Activated CD8-positive, alpha-beta memory T cell treated with anti-CD3 and anti-CD28 coated beads, Interleukin-2, amount 50 U/mL, for 48 hours (primary cell): ENCODE results near the gene PKNOX1.
"Not testable (repeated sequence)": the region's sequence is repeated elsewhere in the genome, so short reads cannot be mapped to it uniquely, and the experiment has no call there.

Experiments used
- DNase-seq: peaks from one replicate; pipeline ENCODE4 v3.0.0-alpha.2; 2020

PKNOX1 gene, protein sequence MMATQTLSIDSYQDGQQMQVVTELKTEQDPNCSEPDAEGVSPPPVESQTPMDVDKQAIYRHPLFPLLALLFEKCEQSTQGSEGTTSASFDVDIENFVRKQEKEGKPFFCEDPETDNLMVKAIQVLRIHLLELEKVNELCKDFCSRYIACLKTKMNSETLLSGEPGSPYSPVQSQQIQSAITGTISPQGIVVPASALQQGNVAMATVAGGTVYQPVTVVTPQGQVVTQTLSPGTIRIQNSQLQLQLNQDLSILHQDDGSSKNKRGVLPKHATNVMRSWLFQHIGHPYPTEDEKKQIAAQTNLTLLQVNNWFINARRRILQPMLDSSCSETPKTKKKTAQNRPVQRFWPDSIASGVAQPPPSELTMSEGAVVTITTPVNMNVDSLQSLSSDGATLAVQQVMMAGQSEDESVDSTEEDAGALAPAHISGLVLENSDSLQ

DNA sequence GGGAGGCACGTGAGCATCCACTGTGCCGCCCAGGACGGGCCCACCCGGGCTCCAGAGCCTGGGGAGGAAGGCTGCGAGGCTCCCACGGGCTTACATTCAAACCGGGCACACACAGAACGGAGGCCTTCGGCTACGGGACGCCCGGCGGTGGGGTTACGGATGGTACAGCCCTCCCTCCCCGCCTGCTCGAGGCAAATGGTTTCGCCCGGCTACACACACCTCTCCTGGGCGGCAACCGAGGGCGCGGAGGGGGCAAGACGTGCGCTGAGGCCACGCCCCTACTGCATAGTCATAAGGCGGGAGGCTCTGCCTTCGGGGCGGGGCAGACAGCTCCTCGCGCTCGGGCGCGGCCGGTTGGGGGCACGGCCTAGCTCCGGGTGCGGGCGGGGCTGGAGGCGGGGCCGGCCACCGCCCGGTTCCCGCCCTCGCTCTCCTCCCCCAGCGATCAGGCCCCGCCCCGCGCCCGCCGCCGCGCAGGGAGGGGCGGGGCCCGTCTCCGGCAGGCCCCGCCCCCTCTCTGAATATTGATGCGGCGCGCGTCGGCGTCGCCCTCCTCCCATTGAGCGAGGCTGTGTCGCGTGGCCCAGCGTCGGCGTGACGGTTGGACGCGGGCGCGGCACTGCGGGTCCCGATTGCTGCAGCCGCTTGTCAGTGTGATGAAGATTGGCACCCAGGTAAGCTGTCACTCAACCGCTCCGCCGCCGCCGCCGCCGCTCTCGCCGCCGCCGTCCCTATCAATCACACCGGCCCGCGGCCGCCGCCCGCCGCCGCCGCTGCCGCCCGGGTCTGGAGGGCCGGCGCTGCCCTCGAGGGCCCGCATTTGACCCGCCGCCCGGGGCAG lies at the start of gene PKNOX1:
Gene PKNOX1, plus strand, starts transcription at position 572 of the 841 bp plus-strand sequence. CDS start 29,820 bp downstream, outside the sequence.
- peak; percentile 98 for DNase-seq

DNA sequence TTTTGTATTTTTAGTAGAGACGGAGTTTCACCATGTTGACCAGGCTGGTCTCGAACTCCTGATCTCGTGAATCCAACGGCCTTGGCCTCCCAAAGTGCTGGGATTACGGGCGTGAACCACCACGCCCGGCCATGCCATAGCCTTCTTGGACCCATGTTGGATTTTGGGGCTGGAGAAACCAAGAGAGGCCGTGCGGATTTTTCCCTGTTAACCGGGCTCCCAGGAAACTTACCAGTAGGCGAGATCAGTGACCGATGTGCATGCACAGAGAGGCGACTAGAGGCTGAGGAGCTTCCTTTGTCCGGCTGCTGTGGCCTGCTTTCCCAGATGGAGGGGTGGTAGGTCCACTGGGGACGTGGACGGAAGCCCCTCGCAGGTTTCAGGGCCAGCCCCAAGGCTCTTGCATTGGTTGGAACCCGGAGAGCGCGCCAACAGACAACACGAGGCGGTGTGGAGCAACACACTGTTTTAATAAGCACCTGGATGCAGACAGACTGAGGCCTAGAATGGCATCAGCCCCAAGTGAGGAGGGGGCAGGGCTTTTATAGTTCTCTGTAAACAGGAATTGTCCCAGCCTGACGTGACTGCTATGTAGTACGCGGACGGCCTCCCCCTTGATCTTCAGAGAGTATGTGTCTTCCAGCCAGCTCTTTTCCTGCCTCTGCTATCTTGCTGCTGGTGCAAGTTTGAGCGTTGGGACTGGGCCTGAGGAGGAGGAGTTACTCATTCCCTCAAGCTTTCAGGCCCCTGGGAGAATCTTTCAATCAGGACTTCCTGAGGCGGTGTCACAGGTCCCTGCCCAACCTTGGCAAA lies 49.0 kb upstream of the PKNOX1 start, which contains the start of gene ERVH48-1:
Gene ERVH48-1, minus strand, starts transcription at position 517 of the 813 bp plus-strand sequence. CDS start 6,624 bp downstream, outside the sequence.
- no peak for DNase-seq

DNA sequence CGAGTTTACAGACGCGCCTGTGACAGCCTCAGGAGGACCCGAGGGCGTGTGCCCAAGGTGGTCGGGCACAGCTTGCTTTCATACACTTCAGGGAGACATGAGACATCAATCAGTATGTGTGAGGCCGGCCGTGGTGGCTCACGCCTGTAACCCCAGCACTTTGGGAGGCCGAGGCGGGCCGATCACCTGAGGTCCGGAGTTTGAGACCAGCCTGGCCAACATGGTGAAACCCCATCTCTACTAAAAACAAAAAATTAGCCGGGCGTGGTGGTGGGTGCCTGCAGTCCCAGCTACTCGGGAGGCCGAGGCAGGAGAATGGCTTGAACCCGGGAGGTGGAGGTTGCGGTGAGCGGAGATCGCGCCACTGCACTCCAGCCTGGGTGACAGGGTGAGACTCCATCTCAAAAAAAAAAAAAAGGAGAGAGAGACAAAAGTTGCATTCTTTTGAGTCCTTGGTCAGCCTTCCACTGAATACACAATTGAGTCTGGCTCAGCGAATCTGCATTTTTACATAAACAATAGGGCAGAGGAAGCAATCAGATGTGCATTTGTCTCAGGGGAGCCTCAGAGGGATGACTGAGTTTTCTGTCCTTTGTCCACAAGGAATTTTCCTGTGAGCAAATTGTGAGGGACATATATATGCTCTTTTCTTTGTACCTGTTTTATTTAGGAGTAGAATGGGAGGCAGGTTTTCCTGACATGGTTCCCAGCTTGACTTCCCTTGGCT lies 46.7 kb upstream of the PKNOX1 start:
- not testable (repeated sequence) for DNase-seq

DNA sequence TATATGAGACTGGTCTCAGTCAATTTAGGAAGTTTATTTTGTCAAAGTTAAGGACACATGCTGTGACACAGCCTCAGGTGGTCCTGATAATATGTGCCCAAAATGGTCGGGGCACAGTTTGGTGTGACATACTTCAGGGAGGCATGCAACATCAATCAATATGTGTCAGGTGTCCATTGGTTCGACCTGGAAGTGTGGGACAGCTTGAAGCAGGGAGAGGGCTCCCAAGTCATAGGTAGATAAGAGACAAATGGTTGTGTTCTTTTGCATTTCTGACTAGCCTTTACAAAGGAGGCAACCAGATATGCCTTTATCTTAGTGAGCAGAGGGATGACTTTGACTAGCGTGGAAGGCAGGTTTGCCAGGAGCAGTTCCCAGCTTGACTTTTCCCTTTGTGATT lies 44.4 kb upstream of the PKNOX1 start:
- no peak for DNase-seq

DNA sequence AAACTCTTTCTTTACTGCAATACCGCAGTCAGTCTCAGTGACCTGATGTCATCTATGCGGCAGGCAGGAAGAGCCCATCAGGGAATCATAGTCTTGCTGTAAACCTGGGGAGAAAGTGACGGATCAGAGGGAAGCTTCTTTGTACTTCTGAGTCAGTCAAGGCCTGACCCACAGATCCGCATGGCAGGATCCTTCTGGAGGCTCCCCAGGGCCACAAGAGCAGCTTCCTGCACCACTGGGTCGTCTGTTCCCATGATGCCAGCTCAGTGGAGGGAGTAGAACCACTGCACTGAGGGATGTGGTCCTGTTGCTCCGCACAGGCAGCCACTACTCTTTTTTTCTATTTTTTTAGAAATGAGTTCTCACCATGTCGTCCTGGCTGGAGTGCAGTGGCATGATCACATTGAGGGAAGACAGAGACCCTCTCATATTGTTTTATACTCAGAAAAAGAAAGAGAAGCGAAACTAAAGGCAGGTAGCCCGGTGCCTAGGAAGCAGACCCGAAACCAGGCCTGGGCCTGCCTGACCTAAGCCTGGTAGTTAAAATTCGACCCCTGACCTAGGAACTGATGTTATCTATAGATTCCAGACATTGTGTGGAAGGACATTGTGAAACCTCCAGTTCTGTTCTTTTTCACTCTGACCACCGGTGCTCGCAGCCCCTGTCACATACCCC lies 42.7 kb upstream of the PKNOX1 start:
- DNase-seq, result no peak

DNA sequence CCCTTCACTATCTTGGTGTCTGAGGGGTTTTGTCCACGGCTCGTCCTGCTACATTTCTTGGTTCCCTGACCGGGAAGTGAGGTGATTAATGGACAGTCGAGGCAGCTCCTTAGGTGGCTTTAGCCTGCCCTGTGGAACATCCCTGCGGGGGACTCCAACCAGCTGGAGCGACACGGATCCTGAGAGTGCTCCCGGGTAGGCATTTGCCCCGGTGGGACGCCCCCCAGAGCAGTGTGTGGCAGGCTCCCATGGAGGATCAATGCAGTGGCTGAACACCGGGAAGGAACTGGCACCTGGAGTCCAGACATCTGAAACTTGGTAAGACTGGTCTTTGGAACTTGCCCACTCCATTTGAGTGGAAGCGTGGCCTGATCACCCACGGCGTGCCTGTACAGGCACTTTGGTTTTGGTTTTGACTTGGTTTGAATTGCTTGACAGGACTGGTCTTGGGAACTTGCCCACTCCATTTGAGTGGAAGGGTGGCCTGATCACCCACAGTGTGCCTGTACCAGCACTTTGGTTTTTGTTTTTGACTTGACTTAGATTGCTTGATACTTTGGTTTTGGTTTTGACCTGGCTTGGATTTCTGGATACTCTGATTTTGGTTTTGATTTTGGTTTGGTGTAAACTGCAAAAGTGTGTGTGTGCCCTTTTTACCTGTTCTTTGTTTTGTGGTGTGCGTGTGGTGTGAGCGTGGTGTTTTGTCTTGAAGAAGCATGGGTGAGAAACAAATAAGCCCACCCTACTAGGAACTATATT lies 41.8 kb upstream of the PKNOX1 start:
- DNase-seq, result not testable (repeated sequence)

DNA sequence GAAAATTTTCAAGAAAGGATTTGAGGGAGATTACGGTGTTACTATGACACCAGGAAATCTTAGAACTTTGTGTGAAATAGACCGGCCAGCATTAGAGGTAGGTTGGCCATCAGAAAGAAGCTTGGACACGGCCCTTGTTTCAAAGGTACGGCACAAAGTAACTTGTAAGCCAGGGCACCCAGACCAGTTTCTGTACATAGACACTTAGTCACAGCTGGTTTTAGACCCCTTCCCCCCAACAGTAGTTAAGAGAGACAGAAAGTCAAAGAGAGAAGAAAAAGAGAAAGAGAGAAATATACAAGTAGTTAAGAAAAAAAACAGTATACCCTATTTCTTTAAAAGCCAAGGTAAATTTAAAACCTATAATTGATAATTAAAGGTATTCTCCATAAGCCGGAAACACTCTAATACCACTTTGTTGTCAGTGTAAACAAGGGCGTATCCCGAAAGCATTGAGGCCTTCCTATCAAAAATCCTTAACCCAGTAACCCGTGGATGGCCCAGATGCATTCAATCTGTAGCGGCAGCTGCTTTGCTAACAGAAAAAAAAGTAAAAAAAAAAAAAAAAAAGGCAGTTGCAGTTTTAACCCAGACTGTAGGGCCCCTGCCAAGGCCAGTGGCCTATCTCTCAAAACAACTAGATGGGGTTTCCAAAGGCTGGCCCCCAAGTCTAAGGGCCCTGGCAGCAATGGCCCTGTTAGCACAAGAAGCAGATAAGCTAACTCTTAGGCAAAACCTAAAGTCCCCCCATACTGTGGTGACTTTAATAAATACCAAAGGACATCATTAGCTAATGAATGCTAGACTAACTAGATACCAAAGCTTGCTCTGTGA lies 41.0 kb upstream of the PKNOX1 start:
- DNase-seq, result not testable (repeated sequence)

DNA sequence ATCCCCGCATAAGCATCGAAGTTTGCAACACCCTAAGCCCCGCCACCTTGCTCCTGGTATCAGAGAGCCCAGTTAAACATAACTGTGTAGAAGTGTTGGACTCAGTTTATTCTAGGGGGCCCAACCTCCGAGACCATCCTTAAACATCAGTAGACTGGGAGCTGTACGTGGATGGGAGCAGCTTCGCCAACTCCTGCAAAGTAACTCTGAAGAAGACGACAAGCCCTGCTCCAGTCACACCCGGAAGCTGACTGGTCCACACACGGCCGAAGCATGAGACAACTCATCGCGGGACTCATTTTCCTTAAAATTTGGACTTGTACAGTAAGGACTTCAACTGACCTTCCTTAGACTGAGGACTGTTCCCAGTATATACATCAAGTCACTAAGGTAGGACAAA lies 40.4 kb upstream of the PKNOX1 start:
- not testable (repeated sequence) for DNase-seq

DNA sequence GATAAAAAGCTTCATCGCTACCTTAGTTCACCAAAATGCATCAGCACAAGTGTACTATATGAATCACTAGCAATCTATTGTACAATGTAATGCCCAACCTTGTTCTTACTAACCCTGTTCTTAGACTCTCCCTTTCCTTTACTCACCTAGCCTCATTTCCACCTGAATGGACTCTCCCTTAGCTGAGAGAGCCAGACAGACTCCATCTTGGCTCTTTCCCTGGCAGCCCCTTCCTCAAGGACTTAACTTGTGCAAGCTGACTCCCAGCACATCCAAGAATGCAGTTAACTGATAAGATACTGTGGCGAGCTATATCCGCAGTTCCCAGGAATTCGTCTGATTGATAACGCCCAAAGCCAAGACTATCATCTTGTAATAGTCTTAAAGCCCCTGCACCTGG lies 38.0 kb upstream of the PKNOX1 start:
- not testable (repeated sequence) for DNase-seq

DNA sequence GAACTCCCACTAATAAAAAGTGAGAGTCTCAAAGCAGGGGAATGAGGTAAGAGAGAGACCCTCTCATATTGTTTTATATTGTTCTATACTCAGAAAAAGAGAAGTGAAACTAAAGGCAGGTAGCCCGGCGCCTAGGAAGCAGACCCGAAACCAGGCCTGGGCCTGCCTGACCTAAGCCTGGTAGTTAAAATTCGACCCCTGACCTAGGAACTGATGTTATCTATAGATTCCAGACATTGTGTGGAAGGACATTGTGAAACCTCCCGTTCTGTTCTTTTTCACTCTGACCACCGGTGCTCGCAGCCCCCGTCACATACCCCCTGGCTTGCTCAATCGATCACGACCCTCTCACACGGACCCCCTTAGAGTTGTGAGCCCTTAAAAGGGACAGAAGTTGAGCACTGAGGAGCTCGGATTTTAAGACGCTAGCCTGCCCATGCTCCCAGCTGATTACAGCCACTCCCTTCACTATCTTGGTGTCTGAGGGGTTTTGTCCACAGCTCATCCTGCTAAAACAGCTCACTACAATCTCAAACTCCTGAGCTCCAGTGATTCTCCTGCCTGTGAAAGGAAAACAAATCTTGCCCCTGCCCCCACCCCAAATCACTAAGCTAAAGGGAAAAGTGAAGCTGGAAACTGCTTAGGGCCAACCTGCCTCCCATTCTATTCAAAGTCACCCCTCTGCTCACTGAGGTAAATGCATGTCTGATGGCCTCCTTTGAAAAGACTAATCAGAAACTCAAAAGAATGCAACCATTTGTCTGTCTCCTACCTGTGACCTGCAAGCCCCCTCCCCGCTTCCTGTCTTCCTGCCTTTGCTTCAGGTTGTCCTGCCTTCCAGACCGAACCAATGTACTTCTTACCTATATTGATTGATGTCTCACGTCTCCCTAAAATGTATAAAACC lies 37.1 kb upstream of the PKNOX1 start:
- not testable (repeated sequence) for DNase-seq

DNA sequence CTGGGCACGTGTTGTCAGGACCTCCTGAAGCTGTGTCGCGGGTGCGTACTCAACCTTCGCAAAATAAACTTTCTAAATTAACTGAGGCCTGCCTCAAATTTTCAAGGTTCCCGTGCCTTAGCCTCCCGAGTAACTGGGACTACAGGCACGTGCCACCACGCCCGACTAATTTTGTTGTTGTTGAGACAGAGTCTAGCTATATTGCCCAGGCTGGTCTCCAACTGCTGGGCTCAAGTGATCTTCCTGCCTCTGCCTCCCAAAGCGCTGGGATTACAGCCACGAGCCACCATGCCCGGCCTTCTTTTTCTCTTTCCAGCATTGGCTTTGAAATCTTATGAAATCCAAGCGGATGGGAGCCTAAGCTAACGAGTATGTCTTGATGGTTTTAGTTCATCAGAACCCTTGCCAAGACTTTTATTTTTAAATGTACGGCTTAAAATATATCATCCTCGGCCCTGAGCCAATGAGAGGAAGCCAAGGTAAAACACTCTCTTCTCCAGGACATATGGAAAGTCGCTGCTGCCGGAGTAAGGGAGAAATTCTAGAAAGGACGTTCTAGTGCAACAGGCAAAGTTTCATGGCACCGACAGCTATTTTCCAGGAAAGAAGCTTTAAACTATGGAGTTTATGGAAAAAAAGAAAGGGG lies 36.3 kb upstream of the PKNOX1 start:
- no peak for DNase-seq

DNA sequence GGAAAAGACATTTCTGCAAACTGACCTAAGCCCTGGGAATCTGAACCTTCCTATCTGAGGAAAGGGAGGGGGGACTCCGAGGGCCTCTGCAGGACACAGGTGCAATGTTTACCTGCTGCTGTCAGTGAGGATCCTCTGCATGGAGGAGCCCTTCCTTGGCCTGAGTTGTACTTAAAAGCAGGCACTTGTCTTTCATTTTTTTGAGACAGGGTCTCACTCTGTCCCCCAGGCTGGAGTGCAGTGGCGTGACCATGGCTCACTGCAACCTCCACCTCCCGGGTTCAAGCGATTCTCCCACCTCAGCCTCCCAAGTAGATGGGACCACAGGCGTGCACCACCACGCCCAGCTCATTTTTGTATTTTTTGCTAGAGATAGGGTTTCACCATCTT lies 35.8 kb upstream of the PKNOX1 start:
- not testable (repeated sequence) for DNase-seq

DNA sequence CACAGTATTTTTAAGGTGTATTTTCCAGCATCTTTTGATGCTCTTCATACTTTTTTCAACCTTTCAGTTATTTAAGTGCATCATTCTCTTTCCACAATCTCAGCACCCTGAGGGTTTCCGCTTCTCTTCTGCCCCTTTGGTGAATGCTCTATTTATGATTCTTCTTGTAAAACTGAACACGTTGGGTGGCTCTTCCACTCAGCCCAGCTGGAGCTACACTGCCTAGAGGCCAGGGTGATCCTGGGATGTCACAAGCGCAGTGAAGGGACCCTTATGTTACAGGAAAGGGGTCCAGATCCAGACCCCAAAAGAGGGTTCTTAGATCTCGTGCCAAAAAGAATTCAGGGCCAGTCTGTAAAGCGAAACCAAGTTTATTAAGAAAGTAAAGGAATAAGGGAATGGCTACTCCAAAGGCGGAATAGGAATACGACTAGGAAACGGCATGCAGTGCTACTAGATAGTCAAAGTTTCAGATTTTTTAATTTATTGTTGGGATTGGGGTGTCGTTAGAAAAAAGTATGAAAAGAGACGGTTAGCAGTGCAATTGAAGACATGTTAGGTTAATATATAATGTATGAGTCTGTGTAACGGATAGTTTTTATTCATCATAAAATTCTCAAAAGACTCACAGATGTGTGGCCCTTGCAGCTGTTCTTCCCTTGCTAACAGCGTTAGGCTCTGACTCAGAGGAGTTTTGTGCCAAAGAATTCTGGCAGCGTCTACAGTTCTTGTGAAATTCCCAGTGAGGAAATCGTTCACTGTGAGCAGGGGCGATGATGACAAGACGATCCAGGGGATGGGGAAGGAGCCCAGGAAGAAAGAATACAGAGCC lies 34.6 kb upstream of the PKNOX1 start:
- DNase-seq, result no peak

DNA sequence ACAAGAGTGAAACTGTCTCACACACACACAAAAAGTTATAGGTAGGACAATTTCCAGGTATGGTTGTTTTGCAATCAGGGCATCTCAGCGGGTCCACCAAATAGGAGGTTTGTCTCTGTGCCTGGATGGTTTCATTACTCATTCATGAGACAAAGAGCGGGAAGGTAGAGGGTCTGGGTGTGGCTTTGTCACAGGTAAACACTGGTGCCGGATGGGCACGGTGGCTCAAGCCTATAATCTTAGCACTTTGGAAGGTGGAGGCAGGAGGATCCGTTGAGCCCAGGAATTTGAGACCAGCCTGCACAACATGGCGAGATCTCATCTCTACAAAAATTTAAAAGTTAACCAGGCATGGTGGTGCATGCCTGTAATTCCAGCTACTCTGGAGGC lies 32.7 kb upstream of the PKNOX1 start:
- DNase-seq, result no peak

DNA sequence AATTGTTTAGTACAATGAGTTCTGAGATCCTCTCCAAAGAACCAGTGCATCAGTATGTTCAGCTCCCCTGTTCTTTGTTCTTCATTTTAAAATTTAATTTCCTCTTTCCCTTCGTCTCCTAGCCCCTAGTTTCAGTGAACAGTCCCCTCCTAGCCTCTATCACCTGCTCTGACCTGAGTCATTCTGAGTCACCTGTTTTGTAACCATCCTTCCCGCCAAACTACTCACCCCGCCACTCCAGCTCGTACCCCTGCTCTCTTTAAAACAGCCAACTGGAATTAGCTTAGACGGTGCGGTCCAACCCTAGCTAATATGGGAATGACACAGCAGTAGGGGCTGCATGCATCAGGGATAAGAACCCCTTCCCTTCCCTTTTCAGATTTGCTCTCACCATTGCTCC lies 32.1 kb upstream of the PKNOX1 start:
- DNase-seq, result no peak

DNA sequence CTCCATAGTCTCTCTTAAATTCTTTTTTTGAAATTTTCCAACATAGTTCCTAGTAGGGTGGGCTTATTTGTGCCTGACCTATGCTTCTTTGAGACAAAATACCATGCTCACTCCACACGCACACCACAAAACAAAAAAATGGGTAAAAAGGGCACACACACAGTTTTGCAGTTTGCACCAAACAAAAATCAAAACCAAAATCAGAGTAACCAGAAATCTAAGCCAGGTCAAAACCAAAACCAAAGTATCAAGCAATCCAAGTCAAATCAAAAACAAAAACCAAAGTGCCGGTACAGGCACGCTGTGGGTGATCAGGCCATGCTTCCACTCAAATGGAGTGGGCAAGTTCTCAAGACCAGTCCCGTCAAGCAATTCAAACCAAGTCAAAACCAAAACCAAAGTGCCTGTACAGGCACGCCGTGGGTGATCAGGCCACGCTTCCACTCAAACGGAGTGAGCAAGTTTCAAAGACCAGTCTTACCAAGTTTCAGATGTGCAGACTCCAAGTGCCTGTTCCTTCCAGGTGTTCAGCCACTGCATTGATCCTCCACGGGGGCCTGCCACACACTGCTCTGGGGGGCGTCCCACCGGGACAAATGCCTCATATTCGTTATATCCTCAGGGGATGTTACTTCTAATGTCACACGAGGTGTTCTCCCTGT lies 25.1 kb upstream of the PKNOX1 start:
- DNase-seq, result not testable (repeated sequence)

DNA sequence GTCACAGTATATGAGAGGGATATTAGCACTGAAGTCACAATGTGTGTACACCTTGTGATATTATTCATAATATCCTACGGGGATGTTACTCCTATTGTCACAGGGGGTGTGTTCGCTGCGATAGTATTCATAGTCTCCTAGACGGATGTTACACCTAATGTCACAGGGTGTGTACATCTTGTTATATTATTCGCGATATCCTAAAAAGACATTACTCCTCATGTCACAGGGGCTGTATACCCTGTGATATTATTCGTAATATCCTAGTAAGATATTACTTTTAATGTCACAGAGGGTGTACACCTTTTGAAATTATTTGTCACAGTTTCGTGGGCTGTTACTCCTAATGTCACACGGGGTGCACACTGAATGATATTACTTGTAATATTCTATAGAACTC lies 23.2 kb upstream of the PKNOX1 start:
- not testable (repeated sequence) for DNase-seq
